Measurements from ENCODE around the gene XYLT2. TPM values are rescaled to one million over a fixed set of nuclear protein-coding genes. Genes with fewer than 3 reads are reported as not detected.
A peak's percentile ranks its signal among the peaks of the same experiment; 100 is the strongest.
"Not testable (repeated sequence)": the region's sequence is repeated elsewhere in the genome, so short reads cannot be mapped to it uniquely, and the experiment has no call there.

The XYLT2 gene
- 10 to 100 TPM in 2 of 6 donors, 1 to 10 TPM in 4; 5.7 to 14.0 (median 9.5) TPM for polyA plus RNA-seq (ENCODE audit: low read depth in 6 of 6)

DNA sequence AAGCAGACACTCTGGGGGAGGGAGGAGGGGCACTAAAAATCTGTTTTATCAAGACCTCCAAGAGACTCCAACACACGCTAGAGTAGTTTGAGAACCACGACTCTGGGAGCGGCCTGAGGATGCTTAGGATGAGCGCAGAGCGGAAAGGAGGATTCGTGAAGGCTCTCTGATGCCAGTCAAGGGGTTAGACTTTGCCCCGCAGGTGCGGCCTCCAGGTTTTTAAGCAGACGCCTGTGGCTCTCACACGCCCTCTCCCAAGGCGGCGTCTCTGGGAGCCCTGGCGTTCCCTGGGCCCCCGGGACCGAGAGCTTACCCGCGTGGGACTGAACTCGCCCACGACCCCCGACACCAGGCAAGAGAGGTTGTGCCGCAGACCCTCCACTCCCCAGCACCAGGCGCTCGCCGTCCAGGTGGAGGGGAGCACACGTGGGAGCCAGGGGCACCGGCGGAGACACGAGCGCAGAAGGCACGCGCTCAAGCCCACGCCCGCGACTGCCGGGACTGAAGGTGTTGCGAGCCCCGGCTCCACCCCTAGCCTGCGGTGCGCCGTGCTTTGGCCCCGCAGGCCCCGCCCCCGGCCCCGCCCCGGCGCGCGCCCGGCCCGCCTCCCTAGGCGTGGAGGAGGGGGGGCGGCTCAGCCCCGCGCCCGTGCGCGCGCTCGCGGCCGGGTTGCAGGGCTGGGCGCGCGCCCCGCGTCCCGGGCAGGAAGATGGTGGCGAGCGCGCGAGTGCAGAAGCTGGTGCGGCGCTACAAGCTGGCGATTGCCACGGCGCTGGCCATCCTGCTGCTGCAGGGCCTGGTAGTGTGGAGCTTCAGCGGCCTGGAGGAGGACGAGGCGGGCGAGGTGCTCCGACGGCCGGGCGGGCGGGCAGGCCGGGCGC lies at the start of gene XYLT2:
Gene XYLT2, plus strand, starts transcription at position 695 of the 881 bp plus-strand sequence. Its CDS starts 15 bp downstream, at position 710.
- H3K27me3 Mint-ChIP-seq = no peaks in the 10 kb centered on the region
- H3K4me1 Mint-ChIP-seq = peaks cover 30 to 48% (median 38%) of the 10 kb centered on the region in 3 donors
- ATAC-seq (ENCODE audit: low read depth in 2 of 2) (peak; percentile 91 to 92), DNase-seq (peak; percentile 92)
- H3K9me3 Mint-ChIP-seq = no peaks in the 10 kb centered on the region
- peak within 1 kb of the TSS; percentile 80 to 97 (median 91) for H3K4me3 Mint-ChIP-seq
- peak within 1 kb of the TSS; percentile 49 to 95 (median 87) for H3K27ac Mint-ChIP-seq
- no peaks in the 10 kb centered on the region for H3K36me3 Mint-ChIP-seq

- Mint-ChIP-seq H3K36me3 (no peaks in the 10 kb centered on the region), H3K27ac (peak overlapping the region in 1 of 6 donors; percentile 32)
- peak; percentile 93 to 98 for ATAC-seq (ENCODE audit: low read depth in 2 of 2)
Observed at GRCh38 chr17:50297407-50297865, 48.5 kb upstream of the XYLT2 start.

GRCh38 chr17:50298018-50298417 lies 47.9 kb upstream of the XYLT2 start:
- no peak overlapping the region for H3K4me3 Mint-ChIP-seq
- peaks cover 16 to 36% (median 29%) of the 10 kb centered on the region in 3 donors for H3K27me3 Mint-ChIP-seq

More at GRCh38 chr17:50297407-50297865, 48.5 kb upstream of the XYLT2 start:
- Mint-ChIP-seq H3K4me3 (no peak overlapping the region), H3K4me1 (no peaks in the 10 kb centered on the region), H3K9me3 (no peaks in the 10 kb centered on the region), H3K27me3 (peaks cover 16 to 34% (median 29%) of the 10 kb centered on the region in 3 donors)
- DNase-seq = peak; percentile 74

GRCh38 chr17:50299776-50300175 lies 46.1 kb upstream of the XYLT2 start:
- H3K4me1 Mint-ChIP-seq = no peaks in the 10 kb centered on the region
- peak overlapping the region in 1 of 6 donors; percentile 33 for H3K27ac Mint-ChIP-seq
- H3K27me3 Mint-ChIP-seq = peaks cover 22 to 37% (median 27%) of the 10 kb centered on the region in 3 donors
- no peak overlapping the region for H3K4me3 Mint-ChIP-seq
- H3K36me3 Mint-ChIP-seq = no peaks in the 10 kb centered on the region
- DNase-seq (no peak), ATAC-seq (ENCODE audit: low read depth in 2 of 2) (no peak)
- no peaks in the 10 kb centered on the region for H3K9me3 Mint-ChIP-seq

More at GRCh38 chr17:50298018-50298417, 47.9 kb upstream of the XYLT2 start:
- Mint-ChIP-seq H3K9me3 (no peaks in the 10 kb centered on the region), H3K4me1 (no peaks in the 10 kb centered on the region), H3K27ac (no peak overlapping the region), H3K36me3 (no peaks in the 10 kb centered on the region)
- DNase-seq (no peak), ATAC-seq (ENCODE audit: low read depth in 2 of 2) (no peak)

GRCh38 chr17:50300824-50301223 lies 45.1 kb upstream of the XYLT2 start:
- not testable (repeated sequence) for H3K4me3 Mint-ChIP-seq; H3K9me3 Mint-ChIP-seq; H3K4me1 Mint-ChIP-seq; H3K36me3 Mint-ChIP-seq; DNase-seq; H3K27ac Mint-ChIP-seq; ATAC-seq (ENCODE audit: low read depth in 2 of 2)
- H3K27me3 Mint-ChIP-seq = peaks cover 22 to 47% (median 37%) of the 10 kb centered on the region in 3 donors

DNA sequence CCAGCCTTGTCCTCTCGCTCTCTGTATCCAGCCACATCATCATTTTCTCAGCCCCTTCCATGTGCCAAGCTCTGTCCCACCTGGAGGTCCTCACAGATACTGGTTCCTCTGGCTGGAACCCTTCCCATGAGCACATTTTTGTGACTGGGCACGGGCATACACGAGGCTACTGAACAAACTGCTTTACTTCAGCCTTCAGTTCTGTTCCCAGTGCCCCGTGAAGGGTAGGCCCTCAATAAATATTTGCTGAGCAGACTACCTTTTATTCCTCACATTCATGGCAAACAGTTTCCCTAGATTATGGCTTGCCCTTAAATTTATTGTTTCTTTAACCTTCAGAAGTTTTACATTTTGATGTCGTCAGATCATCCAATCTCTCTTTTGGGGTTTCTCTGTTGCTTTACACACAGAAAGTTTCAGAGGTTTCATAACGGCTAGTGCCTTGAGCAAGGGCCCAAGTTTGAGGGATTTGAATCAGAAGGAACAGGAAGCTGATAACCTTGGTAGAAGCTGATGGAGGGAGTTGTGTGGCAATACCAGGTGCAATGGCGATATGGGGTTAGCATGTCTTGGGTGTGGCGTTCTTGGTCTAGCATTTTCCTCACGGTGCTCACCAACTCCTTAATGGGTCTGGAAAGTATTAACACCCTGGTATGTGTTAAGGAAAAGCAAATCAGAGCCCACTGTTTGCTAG lies 43.9 kb upstream of the XYLT2 start:
- Mint-ChIP-seq H3K36me3 (no peaks in the 10 kb centered on the region), H3K9me3 (no peaks in the 10 kb centered on the region), H3K27ac (no peak overlapping the region), H3K27me3 (peaks cover 27 to 55% (median 37%) of the 10 kb centered on the region in 3 donors), H3K4me1 (no peaks in the 10 kb centered on the region), H3K4me3 (peak overlapping the region in 1 of 8 donors; percentile 53)
- no peak for DNase-seq
- ATAC-seq (ENCODE audit: low read depth in 2 of 2) = no peak

GRCh38 chr17:50303051-50303450 lies 42.9 kb upstream of the XYLT2 start:
- Mint-ChIP-seq H3K9me3 (no peaks in the 10 kb centered on the region), H3K27ac (no peak overlapping the region), H3K4me1 (no peaks in the 10 kb centered on the region), H3K4me3 (no peak overlapping the region), H3K27me3 (peaks cover 31 to 49% (median 37%) of the 10 kb centered on the region in 3 donors), H3K36me3 (no peaks in the 10 kb centered on the region)
- ATAC-seq (ENCODE audit: low read depth in 2 of 2) = no peak
- DNase-seq = no peak

DNA sequence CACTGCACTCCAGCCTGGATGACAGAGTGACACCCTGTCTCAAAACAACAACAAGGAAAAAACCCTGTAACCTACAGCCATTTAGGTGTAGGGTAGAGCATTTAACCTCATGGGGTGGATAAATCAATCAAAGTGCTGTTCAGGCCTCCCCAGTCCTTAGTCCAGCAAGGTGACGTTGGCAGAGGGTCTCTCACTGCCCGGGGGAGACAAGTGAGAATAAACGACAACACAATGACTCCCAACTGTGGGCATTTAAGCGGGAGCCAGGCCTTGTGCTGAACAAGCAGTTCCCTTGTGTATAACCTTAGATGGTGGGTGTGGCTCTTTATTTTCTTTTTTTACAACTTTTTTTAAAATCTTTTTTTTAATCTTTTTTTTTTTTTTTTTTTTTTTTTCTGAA lies 42.3 kb upstream of the XYLT2 start:
- H3K4me3 Mint-ChIP-seq = no peak overlapping the region

GRCh38 chr17:50304781-50305404 lies 41.0 kb upstream of the XYLT2 start:
- ATAC-seq (ENCODE audit: low read depth in 2 of 2) = no peak
- DNase-seq = no peak
- Mint-ChIP-seq H3K36me3 (no peaks in the 10 kb centered on the region), H3K27me3 (peaks cover 33 to 48% (median 37%) of the 10 kb centered on the region in 3 donors), H3K4me3 (no peak overlapping the region), H3K4me1 (no peaks in the 10 kb centered on the region), H3K9me3 (no peaks in the 10 kb centered on the region), H3K27ac (peak overlapping the region in 1 of 6 donors; percentile 52)

More for the DNA sequence above, 42.3 kb upstream of the XYLT2 start:
- peaks cover 33 to 49% (median 37%) of the 10 kb centered on the region in 3 donors for H3K27me3 Mint-ChIP-seq
- H3K9me3 Mint-ChIP-seq = no peaks in the 10 kb centered on the region
- no peaks in the 10 kb centered on the region for H3K36me3 Mint-ChIP-seq
- ATAC-seq (ENCODE audit: low read depth in 2 of 2) = no peak
- H3K27ac Mint-ChIP-seq = no peak overlapping the region
- DNase-seq = no peak
- H3K4me1 Mint-ChIP-seq = no peaks in the 10 kb centered on the region

DNA sequence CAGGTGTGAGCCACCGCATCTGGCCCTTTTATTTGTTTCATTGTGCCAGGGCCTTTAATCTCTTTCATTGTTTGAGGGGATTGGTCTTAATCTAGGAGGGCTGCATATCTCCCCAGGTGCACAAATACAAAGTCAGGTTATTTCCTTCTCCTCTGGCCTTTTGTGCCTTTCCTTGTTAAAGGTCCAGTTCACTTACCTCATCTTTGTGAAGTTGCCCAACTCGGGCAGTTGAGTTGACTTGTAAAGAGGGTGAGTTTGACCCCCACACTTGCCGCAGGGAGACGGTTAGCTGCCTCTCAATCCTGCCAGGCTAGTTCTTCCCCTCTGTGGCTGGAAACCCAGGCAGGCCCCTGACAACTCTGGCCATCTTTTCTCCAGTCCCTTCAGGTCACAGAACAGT lies 38.3 kb upstream of the XYLT2 start:
- Mint-ChIP-seq H3K36me3 (no peaks in the 10 kb centered on the region), H3K27ac (no peak overlapping the region), H3K4me3 (no peak overlapping the region), H3K4me1 (no peaks in the 10 kb centered on the region), H3K9me3 (no peaks in the 10 kb centered on the region), H3K27me3 (peaks cover 37 to 51% (median 42%) of the 10 kb centered on the region in 3 donors)
- DNase-seq = no peak
- ATAC-seq (ENCODE audit: low read depth in 2 of 2) = no peak

DNA sequence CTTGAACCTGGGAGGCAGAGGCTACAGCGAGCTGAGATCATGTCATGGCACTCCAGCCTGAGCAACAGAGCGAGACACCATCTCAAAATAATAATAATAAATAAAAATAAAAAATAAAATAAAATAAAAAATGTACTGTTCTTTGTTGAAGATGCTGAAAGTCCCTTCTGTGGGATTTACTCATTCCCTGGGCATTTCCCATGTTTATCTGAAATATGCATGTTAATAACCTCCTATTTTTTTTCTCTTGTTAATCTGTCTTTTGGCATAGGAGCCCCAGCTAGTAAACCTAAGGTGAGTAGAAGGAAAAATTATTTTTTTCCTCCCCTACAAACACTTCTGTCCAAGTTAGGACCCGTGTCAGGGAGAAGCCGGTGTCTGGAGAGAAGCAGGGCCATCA lies 37.3 kb upstream of the XYLT2 start:
- H3K9me3 Mint-ChIP-seq = no peaks in the 10 kb centered on the region
- no peak for DNase-seq
- peaks cover 40 to 60% (median 51%) of the 10 kb centered on the region in 3 donors for H3K27me3 Mint-ChIP-seq
- H3K4me3 Mint-ChIP-seq = no peak overlapping the region
- ATAC-seq (ENCODE audit: low read depth in 2 of 2) = no peak
- no peaks in the 10 kb centered on the region for H3K36me3 Mint-ChIP-seq
- H3K27ac Mint-ChIP-seq = no peak overlapping the region
- no peaks in the 10 kb centered on the region for H3K4me1 Mint-ChIP-seq

DNA sequence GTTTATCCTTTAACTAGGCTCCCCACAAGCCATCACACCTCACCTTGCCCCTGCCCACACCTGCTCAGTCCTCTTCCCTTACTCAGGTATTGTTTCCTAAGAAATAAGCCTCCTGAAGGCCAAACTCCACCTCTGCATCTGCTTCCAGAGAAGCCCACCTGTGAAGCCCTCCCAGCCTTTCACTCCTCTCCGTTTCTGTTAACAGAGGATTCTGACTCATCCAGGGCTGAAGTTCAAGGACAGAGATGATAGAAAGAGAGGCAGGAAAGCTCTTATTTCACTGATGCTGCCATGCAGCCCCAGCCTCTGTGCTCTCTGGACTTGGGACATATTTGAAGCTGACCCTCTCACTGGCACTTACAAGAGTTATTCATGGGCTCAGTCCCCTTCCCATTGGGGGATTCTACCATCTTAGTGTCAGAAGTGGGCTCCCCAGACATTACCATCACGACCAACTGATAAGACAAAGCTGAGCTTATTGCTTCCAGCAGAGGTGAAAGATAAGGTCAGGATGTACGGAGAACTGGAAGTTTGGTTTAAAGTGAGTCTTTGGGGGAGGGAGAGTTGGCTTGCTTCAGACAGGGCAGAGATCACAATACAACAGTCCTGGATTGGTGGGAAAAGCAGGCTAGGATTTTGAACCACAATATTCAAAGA lies 35.3 kb upstream of the XYLT2 start:
- H3K27ac Mint-ChIP-seq = peak overlapping the region in 1 of 6 donors; percentile 71
- no peak for DNase-seq
- no peaks in the 10 kb centered on the region for H3K9me3 Mint-ChIP-seq
- ATAC-seq (ENCODE audit: low read depth in 2 of 2) = no peak
- peaks cover 33 to 57% (median 45%) of the 10 kb centered on the region in 3 donors for H3K27me3 Mint-ChIP-seq
- no peaks in the 10 kb centered on the region for H3K36me3 Mint-ChIP-seq
- no peaks in the 10 kb centered on the region for H3K4me1 Mint-ChIP-seq
- no peak overlapping the region for H3K4me3 Mint-ChIP-seq

DNA sequence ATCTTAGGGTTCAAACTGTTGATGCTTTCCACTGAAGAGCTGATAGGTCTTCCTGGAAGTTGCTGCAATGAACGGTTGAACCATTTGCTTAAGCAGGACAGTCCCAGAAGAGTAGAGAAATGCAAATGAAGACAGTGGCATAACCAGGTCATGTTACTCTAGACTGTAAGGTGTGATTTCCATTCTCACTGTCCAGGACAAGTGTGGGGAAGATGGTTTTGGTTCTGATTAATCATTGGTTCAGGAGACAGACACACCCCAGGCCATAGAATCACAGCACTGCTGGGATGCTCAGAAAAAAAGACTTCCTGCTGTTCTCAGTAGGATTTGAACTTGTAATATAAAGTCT lies 34.8 kb upstream of the XYLT2 start:
- Mint-ChIP-seq H3K27me3 (peaks cover 31 to 53% (median 44%) of the 10 kb centered on the region in 3 donors), H3K27ac (no peak overlapping the region), H3K4me1 (no peaks in the 10 kb centered on the region), H3K9me3 (no peaks in the 10 kb centered on the region), H3K4me3 (no peak overlapping the region), H3K36me3 (no peaks in the 10 kb centered on the region)
- no peak for ATAC-seq (ENCODE audit: low read depth in 2 of 2)
- no peak for DNase-seq
